HG02763 (cell line): ENCODE data around the gene TMEM184B.
"Not testable (repeated sequence)": the region's sequence is repeated elsewhere in the genome, so short reads cannot be mapped to it uniquely, and the experiment has no call there.

Experiments
- ATAC-seq: cut with Tn5 transposase; IDR thresholded peaks from one replicate; pipeline ENCODE4 v1.9.1; 2021; ENCODE audit warnings: mild to moderate bottlenecking, moderate library complexity; ENCODE audit not compliant: unreplicated experiment

TMEM184B gene

DNA sequence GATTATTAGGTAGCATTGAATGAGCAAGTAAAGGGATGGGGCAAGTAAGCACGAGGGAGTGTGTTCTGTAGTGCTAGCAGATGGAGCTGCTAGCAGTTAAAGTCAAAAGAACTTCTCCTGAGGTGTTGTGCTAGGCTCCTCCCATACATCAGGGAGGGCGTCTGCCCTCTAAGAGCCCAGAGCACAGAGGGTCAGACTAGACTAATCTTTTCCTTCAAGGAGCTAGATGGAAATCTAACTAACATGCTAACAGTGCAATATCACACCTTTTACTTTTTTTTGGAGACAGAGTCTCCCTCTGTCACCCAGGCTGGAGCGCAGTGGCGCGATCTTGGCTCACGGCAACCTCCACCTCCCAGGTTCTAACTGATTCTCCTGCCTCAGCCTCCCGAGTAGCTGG, 88.0 kb downstream of the TMEM184B start:
- ATAC-seq: no peak

DNA sequence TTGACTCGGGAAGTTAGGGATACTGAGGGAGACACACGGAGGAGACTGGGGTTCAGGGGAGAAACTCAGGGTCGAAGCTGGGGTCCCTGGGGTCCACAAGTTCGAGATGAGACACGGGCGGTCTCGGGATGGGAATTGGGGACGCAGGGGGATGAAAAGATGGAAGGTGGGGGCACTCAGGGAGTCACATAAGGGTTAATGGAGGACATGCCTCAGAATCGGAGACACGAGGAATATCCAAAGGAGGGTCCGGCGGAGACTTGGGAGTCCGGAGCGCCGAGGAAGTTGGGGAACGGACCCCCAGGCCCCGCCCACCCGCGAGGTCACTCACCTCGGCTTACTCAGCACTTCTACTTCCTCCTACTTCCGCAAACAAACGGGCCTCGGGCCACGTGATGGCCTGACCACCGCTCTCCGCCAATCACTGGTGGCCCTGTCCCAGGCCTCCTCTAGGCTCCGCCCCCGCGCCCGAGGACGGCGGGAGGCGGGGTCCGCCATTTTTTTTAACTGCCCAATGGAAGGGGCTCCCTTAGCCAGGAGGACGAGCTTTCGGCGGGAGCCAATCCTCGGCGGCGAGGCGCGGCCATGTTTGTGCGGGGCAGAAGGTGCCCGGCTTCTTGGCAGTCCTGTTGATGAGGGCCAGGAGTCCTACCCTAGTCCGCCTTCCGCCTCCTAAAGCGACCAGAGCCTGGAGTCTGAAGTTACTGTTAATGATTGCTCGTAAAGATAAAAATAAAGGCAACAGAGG, 91.2 kb downstream of the TMEM184B start, which contains the start of gene PLA2G6:
Gene PLA2G6 (minus strand): TSS at position 378 of the 748 bp plus-strand sequence. CDS start 12,404 bp downstream, outside the sequence.
- ATAC-seq: peak; percentile 83

DNA sequence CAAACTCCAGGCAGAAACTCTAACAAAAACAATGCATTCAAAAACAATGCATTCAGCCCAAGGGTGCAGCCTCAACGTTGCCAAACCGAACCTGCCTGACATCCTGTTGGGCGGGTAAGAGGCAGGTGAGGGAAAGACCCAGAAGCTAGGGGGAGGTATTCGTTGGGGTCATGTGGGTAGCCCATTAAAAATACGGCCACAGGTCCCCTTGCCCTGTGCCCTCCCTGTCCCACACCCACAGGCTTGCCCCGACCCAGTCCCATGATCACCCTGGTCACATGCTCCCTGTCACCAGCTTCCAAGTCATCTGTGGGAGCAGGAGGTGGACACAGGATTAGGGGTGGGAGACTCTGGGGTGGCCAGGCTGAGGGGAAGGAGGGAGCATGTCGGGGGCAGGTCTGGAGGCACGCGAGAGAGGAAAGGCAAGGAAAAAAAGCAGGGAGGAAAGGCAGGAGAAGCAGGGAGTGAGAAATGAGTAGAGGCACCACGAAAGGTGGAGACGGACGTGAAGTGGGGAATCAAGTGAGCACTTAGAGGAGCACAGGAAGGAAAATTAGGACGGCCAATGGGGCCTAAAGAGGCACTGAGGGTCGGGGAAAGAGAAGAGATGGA, 91.9 kb downstream of the TMEM184B start:
- peak; percentile 34 for ATAC-seq

- ATAC-seq: not testable (repeated sequence)
These were observed 94.2 kb downstream of the TMEM184B start for GRCh38 chr22:38178605-38178937.

DNA sequence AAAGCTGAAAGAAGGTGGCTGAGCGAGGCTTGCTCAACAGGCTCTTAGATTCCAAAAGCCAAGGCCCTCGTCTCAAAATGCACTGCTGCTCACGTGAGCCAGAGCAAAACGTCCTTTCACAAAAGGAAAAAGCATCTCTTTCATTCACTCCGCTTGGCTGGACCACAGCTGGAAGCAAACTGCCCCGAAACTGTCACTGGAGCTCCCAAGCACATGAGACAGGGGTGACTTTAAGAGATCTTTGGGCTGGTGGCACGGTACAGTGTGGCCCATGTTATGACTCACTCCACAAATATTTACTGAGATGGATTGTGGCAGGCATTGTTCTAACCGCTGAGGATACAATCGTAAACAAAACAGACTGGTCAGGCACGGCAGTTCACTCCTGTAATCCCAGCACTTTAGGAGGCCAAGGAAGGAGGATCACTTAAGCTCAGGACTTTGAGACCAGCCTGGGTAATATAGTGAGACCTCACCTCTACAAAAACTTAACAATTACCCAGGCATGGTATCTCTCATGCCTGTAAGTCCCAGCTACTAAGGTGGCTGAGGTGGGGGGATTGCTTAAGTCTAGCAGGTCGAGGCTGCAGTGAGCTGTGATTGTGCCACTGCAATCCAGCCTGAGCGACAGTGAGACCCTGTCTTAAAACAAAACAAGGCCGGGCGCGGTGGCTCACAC, 94.7 kb downstream of the TMEM184B start:
- no peak for ATAC-seq

DNA sequence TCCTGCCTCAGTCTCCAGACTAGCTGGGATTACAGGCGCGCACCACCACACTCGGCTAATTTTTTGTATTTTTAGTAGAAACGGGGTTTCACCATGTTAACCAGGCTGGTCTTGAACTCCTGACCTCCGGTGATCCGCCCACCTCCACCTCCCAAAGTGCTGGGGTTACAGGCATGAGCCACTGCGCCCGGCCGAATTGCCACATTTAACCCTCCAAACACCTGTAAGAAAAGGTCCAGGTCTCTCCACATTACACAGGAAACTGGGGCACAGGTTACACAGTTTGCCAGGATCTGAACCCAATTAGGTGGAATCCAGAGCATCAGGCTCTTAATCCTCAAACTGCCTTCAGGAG, 95.3 kb downstream of the TMEM184B start:
- not testable (repeated sequence) for ATAC-seq

DNA sequence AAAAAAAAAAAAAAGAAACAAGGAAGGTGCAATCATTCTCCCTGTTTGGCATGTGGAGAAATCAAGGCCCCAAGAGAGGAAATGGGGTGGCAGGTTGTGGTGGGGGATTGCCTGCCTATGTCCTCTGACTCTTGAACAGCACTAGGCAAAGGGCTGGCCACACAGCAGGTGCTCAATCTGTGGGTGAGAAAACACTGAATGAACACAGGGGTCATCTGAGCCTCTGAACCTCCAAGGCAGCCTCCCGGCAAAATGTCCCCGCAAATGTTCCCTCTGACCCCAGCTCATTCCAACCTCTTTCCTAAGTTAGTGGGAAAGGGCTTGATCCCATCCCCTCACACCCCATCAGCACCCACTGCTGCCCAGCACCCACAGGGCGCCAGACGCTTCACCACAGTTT, 95.8 kb downstream of the TMEM184B start:
- no peak for ATAC-seq

- ATAC-seq: no peak
These were observed 96.6 kb downstream of the TMEM184B start for GRCh38 chr22:38176170-38176741.

DNA sequence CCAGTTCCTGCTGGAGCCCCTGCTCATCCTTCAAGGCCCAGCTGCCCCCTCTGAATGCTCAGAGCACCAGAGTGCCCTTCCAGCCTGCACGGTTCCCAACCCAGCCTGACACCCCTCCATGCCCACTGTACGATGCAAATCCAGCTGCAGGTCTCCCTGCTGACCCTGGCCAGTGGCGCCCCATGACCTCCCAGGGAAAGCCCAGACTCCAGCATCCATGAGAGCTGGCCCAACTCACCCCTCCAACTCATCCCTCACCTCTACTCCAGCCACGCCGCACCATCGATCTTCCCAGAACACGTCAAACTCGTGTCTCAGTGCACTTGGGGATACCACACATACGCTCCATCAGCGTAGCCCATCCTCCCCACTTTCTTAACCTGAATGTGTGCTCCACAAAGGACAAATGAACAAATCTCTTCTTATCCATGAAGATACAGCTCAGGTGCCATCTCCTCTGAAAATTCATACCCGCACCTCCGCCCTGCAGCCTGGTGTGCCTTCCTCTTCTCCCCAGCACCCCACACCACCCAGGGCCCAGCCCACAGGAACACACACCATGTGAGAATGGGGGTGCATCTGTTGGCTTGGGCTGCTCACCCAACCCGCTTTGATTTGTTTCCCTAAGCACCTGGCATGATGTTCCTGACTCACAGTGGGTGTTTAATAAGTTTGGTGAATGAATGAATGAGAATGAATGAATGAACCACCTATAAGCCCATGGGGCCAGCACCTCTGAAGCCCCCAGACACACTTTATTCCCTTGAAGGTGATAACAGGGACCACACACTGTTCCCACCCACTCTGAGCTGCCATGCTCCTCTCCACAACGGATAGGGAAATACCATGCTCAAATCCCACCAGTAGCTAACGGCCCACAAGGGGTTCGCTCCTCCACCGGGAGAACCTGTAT, 97.3 kb downstream of the TMEM184B start:
- ATAC-seq: no peak

DNA sequence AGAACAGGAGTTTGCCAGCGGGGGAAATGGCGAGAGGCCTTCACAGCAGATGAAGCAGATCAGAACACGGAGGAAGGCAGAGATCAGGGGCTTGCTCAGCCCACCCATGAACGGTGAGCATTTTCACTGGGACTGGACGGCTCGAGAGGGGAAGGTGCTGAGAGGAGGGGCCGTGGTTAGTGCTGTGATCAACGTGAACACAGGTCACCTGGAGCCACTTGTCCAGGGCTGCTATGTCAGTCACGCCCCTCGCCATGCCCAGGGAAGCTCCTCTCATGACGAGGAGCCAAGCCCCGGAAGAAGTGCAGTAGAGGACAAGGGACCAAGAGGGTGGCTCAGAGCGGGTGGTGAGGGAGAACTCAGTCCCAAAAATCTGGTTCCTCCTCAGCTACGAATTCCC, 98.2 kb downstream of the TMEM184B start:
- no peak for ATAC-seq

DNA sequence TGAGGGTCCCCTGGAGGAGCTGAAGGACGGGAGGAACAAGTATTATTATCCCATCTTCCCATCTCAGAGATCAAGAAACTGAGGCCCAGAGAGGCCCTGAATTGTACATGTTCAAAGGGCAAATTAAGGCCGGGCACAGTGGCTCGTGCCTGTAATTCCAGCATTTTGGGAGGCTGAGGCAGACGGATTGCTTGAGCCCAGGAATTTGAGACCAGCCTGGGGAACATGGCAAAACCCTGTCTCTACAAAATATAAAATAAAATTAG, 99.2 kb downstream of the TMEM184B start:
- no peak for ATAC-seq

GRCh38 chr22:38172832-38173640, 99.8 kb downstream of the TMEM184B start:
- ATAC-seq: no peak

GRCh38 chr22:38171927-38172831, 100.6 kb downstream of the TMEM184B start:
- ATAC-seq: no peak

DNA sequence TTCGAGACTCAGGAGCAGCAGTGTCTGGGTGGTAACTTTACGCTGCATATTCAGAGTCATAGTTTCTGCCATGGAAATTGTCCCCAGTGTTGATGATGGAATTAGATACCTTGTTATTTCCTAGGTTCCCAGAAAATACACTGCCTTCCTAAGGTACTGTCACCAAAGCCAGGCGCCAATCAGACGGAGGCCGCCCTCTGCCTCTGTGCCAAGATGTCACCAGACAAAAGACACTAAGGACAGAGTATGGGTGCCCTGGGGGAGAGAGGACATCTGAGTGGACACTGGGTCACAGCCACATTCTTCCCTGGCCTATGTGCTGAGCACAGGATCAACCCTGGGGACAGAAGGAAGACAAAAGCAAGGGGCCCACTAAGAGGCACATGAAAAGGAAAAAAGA, 102.3 kb downstream of the TMEM184B start:
- ATAC-seq: no peak
